ENCODE results near the gene PPP6R1. TPM values are rescaled to one million over a fixed set of nuclear protein-coding genes. Genes with fewer than 3 reads are reported as not detected.

Gene PPP6R1
- total RNA-seq, 1 experiment from 2014 or later: 79.7 TPM

- Histone ChIP-seq H3K79me1 (ENCODE audit: insufficient read depth, low read depth, low read length, poor library complexity, severe bottlenecking) (peaks cover 3% of the 10 kb centered on the region), H3K56ac (ENCODE audit: insufficient read length, low read depth, low read length) (no peak overlapping the region), H2AK5ac (ENCODE audit: insufficient read length, low read length) (no peak overlapping the region), H3K18ac (ENCODE audit: insufficient read length, low read depth, low read length) (no peak overlapping the region), H2BK15ac (ENCODE audit: low read depth, low read length) (no peak overlapping the region), H3K27me3 (ENCODE audit: insufficient read depth, low read length) (no peaks in the 10 kb centered on the region), H3K23ac (ENCODE audit: insufficient read length, low read depth, low read length) (no peak overlapping the region), H4K5ac (ENCODE audit: insufficient read length, low read depth, low read length) (no peak overlapping the region), H4K20me1 (ENCODE audit: control insufficient read depth, insufficient read depth, insufficient read length) (no peaks in the 10 kb centered on the region), H3K79me2 (ENCODE audit: insufficient read depth, low read length) (peaks cover 7% of the 10 kb centered on the region; the same call in 1 of the 2 replicates), H3K14ac (ENCODE audit: insufficient read depth, low read length) (no peak overlapping the region), H2AFZ (ENCODE audit: low read length) (no peak overlapping the region), H3K23me2 (ENCODE audit: insufficient read length, low read depth, low read length, poor library complexity, severe bottlenecking) (peaks cover 9% of the 10 kb centered on the region), H4K8ac (replicated peaks; ENCODE audit: insufficient read length, low read depth, low read length) (no peak overlapping the region), H3K4me2 (ENCODE audit: insufficient read depth, insufficient read length, low read length) (no peak overlapping the region), H3T11ph (ENCODE audit: low read length) (no peak overlapping the region), H2BK120ac (ENCODE audit: low read depth, low read length, poor library complexity, severe bottlenecking) (no peak overlapping the region), H3K9ac (ENCODE audit: extremely low read depth, insufficient read length, low read length) (no peak overlapping the region), H3K4ac (ENCODE audit: low read depth, low read length) (no peak overlapping the region), H3K9me3 (ENCODE audit: control insufficient read depth, low read depth, low read length) (peaks cover 8% of the 10 kb centered on the region), H2BK12ac (ENCODE audit: insufficient read length, low read depth, low read length) (no peak overlapping the region), H3K4me1 (ENCODE audit: insufficient read depth, low read length) (no peaks in the 10 kb centered on the region), H2BK5ac (ENCODE audit: insufficient read length, low read length) (no peak overlapping the region), H2BK20ac (ENCODE audit: low read depth, low read length, poor library complexity, severe bottlenecking) (no peak overlapping the region), H4K91ac (ENCODE audit: insufficient read length, low read depth, low read length) (no peak overlapping the region), H3K27ac (ENCODE audit: insufficient read length, low read depth, low read length) (no peak overlapping the region)
- no CpG with 5 or more reads among the region's 9 CpGs for WGBS (ENCODE audit: extremely low coverage, insufficient read length, low lambda C conversion rate)
- H3K9me3 Mint-ChIP-seq: peaks cover 8% of the 10 kb centered on the region in 2 experiments
- H3K27ac Mint-ChIP-seq: no peak overlapping the region; a peak in 1 of 7 replicates
- peaks cover 10 to 14% (median 11%) of the 10 kb centered on the region in 3 experiments for H3K36me3 Mint-ChIP-seq (ENCODE audit: insufficient read depth in 1 of 3, low read depth in 3 of 3)
- no peak for TF ChIP-seq CTCF (conservative IDR thresholded peaks at IDR 0.05)
- no peak for DNase-seq
- H3K4me3 Mint-ChIP-seq: no peak overlapping the region
- H3K27me3 Mint-ChIP-seq (ENCODE audit: low read depth): no peaks in the 10 kb centered on the region; the same call in 1 of the 2 replicates
- H3K4me1 Mint-ChIP-seq: peaks cover 6 to 20% of the 10 kb centered on the region in 2 experiments
These were observed 3.5 kb upstream of the PPP6R1 start for GRCh38 chr19:55262359-55262758.

Data from H9 (cell line).